Esophagus mucosa (tissue), 1 donor: Measurements from ENCODE around the gene SOX12. TPM values are rescaled to one million over a fixed set of nuclear protein-coding genes. Genes with fewer than 3 reads are reported as not detected.

Experiments used
- ATAC-seq: fragments of 200-7000 bp; cut with Tn5 transposase; one replicate; pipeline ENCODE4 v1.9.1; 2020
- total RNA-seq: library from RNA; stranded (reverse); gene quantifications from one replicate; pipeline ENCODE4 v1.2.4, GENCODE V29; 2023
- donor health status: DM: yes; HTN: yes; CAD: no.

SOX12 gene
- total RNA-seq, 1 donor from 2014 or later, result 4.5 TPM

GRCh38 chr20:301886-302848, 23.2 kb upstream of the SOX12 start:
- no peak for ATAC-seq

GRCh38 chr20:305745-306144, 19.6 kb upstream of the SOX12 start:
- no peak for ATAC-seq

DNA sequence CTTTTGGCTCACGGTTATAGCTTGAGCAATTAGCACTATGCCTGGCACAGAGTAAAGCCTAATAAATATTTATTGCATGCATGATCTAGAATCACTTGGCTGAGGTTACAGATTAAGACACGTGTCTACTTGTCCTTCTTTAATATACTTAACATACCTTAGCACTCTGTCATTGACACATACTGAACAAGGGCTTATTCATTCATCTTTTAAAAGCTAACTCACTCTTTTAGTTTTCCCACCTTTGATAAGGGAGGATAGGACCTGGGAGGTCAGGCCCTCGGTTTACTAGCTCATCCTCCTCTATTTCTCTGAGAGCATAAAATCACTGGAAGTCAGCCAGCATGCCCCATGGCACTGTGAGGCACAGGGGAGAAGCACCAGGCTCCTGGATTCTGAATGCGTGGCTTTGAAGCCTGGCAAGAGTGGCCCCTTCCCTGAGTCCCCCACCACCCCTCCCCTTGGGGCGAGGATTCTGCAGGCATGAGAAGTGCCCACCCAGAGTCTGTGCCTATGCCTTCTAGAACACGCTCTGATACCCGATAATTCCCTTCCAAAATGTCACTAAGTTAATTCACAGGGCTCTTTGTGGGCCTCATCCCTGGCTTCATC, 16.8 kb upstream of the SOX12 start:
- ATAC-seq, result peak; percentile 82

DNA sequence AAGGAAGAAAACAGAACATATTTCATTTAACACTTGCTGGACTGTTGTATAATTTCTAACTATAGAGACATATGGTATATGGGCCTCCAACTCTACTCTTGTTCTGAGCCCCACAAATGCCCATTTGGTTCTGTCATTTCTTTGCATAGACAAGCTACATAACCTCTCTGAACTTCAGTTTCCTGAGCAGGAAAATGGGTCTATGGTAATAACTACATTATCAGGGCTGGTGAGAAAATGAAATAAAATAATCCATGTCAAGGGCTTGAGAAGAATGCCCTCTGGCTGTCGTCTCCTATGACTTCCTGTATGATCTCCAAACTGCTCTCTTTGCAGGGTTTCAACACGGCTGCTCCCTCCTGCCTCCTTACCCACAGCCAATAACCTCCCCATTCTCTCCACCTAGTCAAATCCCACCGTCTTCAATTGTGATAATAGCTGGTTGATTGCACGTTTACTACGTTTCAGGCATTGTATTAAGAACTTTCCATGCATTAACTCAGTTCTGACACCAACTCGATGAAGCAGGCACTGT, 16.0 kb upstream of the SOX12 start:
- ATAC-seq, result no peak

DNA sequence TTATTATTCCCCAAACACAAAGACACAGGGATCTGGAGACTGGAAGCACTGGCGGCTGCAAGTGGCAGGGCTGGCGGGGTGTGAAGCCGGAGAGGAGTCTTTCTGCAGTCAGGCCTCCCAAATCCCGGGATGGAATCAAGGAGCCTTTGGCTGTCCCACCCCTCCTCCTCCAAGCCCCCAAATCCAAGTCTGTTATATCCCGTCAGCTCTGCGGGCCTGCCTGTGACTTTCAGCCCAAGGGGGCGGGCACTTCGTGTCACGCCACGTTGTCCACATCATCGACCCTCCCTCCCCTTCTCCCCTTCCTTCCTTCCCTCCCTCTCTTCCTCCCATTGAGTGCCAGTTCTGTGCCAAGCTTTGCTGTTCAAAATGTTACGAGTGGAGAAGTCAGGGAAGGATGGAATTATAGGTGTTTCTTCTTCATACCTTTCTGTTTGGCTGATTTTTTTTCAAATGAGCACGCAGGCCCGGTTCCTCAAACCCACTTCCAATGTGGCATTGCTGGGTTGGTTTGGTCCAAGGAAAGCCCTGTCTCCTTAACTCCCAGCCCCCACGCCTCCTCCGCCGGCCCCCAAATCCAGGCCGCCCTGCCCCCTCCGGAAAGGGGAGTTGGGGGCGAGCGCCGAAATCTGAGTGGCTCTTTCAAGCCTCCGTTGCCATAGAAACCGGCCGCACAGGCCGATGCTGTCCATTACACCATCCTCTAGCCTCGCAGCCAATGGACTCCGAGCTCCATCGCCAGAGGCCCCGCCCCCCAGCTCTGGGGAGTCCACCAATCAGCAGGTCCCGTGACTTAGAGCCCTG, 15.3 kb upstream of the SOX12 start:
- peak; percentile 79 for ATAC-seq

DNA sequence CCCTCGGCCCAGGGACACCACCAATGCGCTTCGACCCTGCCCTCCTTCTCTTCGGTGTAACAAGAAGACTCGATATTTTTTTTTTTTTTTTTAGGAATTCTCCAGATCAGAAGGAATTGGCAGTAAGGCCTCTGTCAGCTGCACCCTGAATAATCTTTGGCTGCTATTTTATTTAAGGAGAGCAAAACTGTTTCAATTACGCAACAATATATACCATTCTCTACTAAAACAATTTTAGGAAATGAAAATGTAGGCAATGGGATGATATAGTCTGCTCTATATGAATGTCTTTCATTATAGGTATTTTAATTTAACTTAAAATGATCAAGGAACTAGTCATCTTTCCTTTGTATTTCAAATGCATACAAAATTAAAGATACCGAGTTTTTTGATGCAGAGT, 14.7 kb upstream of the SOX12 start:
- no peak for ATAC-seq

- ATAC-seq, result no peak
Observed at GRCh38 chr20:311609-312008, 13.7 kb upstream of the SOX12 start.

GRCh38 chr20:312067-312466, 13.3 kb upstream of the SOX12 start:
- ATAC-seq, result no peak

DNA sequence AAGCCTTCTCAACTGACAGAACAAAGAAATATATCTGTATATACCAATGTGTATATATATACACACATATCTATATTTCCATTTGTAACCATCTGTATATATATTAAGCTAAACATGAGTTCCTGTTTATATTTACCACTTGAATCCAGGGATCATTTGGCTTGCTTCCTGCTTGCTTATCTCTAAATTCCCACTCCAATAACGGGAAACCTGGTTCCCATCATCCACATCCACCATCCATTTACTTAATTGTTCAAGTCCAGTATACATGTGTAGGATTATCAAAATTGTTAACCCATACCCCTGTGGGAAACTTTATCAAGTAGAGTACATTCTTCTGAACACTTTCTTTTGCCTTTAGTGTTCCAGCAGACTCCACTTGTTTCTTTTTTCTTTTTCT, 12.5 kb upstream of the SOX12 start:
- no peak for ATAC-seq

DNA sequence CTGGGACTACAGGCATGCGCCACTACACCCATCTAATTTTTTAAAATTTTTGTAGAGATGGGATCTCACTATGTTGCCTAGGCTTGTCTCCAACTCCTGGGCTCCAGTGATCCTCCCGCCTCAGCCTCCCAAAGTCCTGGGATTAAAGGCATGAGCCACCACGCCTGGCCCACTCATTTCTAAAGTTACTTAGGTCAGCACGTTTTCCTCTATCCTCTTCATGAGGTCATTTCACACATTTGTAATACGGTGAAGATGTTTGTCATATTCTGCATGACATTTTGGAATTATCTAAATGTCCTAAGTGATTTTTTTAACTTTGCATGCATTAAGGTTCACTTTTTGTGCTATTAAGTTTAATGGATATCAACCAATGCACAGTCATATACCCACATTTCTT, 11.9 kb upstream of the SOX12 start:
- ATAC-seq, result no peak

GRCh38 chr20:313948-314347, 11.4 kb upstream of the SOX12 start:
- peak; percentile 43 for ATAC-seq

DNA sequence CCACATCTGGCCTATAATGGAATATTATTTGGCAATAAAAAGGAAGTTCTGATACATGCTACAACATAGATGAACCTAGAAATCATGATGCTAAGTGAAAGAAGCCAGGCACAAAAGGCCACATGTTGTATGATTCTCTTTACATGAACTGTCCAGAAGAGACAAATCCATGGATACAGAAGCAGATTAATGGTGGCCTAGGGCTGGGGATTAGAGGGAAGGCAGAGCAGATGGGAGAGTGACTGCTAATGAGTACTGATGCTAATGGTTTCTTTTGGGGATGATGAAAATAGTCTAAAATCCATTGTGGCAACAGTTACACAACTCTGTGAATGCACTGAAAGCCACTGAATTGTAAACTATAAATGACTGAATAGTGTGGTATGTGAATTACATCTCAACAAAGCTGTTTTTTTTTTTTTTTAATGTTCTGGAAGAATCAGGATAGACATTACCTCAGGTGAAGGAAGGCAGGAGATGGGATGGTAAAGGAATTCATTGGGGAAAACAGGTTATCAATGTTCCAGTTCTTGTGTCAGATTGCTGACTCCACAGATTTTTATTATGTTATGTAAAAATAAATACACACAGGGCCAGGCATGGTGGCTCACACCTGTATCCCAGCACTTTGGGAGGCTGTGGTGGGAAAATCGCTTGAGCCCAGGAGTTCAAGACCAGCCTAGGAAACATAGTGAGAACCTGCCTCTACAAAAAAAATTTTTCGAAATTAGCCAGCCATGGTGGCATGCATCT, 8.9 kb upstream of the SOX12 start:
- no peak for ATAC-seq

DNA sequence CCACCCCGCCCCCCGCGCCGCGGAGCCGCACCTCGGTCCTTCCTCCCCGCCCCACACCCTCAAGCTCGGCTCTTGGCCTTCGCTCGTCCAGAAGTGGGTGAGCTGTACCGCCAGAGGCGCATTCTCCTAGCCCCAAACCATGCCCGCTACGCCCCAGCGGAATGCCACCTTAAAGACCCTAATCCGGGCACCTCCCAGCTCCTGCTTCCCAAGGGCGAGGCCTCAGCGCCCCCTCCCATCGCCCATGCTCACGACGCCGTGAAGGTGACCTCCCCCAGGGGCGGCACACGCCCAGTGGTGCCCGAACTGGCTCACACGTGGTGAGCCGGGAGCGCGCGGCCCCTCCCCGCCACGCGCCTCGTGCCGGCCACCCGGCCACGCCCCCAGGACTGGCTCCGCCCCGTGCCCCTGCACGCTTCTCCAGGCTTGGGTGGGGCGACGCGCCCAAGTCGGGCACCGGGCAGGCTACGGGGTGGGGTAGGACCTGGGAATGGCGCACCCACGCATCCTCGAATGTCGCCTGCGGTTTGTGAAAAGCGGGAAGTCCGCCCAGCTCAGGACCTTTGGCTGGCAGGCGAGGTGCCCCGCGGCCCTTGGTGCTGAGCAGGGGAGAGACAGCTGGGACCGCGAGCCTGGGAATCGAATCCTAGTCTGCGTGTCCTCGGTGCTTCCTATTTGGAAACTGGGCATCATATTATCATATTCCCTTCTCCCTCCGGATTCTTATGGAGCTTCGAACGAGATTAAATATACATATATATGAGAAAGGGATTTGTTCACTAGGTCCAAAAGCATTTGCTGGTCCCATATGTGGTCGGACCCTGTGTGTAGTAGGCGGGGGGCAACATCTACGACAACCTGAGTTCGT, 941 bp upstream of the SOX12 start:
- ATAC-seq, result peak; percentile 84

GRCh38 chr20:325889-326644, 715 bp downstream of the SOX12 start:
- no peak for ATAC-seq

DNA sequence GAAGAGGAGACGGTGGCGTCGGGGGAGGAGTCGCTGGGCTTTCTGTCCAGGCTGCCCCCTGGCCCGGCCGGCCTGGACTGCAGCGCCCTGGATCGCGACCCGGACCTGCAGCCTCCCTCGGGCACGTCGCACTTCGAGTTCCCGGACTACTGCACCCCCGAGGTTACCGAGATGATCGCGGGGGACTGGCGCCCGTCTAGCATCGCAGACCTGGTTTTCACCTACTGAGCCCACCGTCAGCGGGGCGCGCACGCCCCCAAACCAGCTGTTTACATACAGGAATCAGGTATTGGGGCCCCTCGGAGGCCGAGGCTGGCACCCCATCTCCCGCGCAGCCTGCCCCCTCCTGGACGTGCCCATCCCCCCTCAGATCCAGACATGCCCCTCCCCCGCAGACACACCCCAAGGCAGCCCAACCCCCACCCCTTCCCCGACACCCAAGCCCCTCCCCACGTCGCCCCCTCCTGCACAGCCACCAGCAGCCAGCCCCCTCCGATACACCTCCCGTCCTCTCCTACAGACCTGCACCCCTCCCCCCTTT, 1.4 kb downstream of the SOX12 start:
- no peak for ATAC-seq

DNA sequence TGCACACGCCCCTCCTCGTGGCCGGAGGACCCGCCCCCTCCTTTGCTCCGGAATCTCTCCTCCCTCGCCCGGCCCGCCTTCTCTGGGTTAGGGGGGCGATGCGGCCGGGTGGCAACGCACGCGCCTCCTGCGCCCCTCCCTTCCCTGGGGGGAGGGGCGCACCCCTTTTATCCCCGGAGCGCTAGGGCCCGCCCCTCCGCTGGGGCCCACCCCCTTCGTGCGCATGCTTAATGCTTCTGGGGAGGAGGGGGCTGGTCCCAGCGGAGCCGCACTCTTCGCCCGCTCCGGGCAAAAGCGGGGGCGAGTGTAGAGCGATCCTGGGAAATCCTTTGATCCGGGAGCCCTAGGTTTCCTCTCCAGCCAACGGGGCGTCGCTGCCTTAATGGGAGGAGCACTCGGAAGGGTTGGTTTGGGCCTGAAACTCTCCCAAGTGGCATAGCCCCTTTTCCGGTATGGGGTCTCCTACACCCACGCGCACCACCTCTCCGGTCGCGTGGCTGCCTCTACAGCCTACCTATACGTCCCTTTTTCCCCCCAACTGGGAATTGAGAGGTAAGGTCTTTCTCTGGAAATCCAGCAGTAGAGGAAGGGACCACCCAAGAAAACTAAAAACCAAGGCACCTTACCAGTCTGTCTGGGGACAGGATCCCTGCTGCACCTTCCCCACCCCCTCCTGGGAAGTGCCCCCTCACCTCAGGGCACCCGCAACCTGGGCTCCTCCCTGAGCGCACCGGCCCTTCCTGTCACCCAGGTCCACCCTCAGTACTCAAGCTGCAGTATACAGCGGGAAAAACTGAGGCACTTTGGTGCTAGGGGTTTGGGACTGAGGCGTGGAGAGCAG, 2.1 kb downstream of the SOX12 start:
- ATAC-seq, result peak; percentile 24

DNA sequence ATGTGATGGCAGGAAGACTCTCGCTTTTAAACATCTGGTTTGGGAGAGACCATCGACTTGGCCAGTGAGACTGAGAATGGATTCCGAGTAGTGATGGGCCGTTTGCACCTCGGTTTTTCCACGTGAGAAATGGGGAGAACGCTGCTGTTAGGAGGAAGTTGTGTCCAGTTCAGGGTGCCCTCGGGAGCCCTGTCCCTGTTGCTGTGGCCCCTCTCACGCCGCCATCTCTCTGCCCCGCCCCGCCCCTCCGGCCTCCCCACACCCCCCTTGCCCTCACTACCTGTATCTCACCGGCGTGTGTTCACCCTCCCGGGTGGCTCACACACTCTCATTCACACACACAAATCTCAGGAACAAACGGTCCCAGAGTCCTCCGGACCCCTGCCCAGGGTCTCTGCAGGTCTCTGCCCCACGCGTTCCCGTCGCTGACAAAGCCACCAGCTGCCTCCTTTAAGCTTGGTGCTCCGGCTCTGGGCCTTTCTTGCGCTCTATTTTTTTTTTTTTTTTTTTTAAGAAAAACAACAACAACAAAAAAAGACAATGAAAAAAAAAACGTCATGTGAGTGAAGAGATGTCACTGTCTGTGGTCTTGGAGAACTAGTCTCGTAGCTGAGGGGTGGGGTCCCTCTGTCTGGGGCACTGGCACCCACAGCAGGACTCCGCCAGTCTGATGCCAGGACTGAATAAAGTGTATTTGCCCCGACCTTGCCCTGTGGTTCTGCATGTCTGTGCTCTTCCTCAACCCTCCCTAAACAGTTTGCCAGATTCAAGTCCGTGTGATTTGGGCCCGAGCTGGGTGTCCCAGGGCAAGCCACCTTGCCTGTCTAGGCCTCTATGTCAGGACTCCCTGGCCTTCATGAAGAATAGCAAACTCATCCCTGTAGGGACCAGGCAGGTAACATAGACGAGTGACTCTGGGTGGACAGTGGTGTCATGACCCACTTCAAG, 2.9 kb downstream of the SOX12 start:
- ATAC-seq, result no peak
